ENCODE data around the gene NOBOX.

DNA sequence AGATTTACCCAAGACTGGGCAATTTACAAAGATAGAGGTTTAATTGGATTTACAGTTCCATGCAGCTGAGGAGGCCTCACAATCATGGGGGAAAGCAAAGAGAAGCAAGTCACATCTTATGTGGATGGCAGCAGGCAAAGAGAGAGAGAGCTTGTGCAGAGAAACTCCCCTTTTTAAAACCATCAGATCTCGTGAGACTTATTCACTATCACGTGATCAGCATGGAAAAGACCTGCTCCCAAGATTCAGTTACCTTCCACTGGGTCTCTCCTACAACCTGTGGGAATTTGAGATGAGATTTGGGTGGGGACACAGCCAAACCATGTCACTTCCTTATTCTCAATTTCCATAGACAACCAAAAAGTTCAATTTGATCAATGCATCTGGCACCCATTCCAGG is 24.9 kb upstream of the NOBOX start:
- TF ChIP-seq, protein P1, sequence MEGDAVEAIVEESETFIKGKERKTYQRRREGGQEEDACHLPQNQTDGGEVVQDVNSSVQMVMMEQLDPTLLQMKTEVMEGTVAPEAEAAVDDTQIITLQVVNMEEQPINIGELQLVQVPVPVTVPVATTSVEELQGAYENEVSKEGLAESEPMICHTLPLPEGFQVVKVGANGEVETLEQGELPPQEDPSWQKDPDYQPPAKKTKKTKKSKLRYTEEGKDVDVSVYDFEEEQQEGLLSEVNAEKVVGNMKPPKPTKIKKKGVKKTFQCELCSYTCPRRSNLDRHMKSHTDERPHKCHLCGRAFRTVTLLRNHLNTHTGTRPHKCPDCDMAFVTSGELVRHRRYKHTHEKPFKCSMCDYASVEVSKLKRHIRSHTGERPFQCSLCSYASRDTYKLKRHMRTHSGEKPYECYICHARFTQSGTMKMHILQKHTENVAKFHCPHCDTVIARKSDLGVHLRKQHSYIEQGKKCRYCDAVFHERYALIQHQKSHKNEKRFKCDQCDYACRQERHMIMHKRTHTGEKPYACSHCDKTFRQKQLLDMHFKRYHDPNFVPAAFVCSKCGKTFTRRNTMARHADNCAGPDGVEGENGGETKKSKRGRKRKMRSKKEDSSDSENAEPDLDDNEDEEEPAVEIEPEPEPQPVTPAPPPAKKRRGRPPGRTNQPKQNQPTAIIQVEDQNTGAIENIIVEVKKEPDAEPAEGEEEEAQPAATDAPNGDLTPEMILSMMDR (IDR thresholded peaks at IDR 0.05; ENCODE audit: poor library complexity), result no peak
- TF ChIP-seq EZH2 (IDR thresholded peaks at IDR 0.05; ENCODE audit: borderline replicate concordance), result no peak
